Mucosa of gallbladder (tissue), 1 donor: ENCODE results near the gene LSAMP. TPM values are rescaled to one million over a fixed set of nuclear protein-coding genes. Genes with fewer than 3 reads are reported as not detected.
"Not testable (repeated sequence)": the region's sequence is repeated elsewhere in the genome, so short reads cannot be mapped to it uniquely, and the experiment has no call there.

Source experiments
- DNase-seq: peaks from one replicate; pipeline ENCODE4 v3.0.0-alpha.2; 2020; ENCODE audit warnings: low spot score
- total RNA-seq: library from RNA; stranded (reverse); gene quantifications from one replicate; pipeline ENCODE4 v1.2.1, GENCODE V29; 2021
- donor health status: DM: no; HTN: no; CAD: no.

Gene LSAMP
- total RNA-seq, 1 donor from 2014 or later: 11.4 TPM

GRCh38 chr3:116241677-116242076 is 203.6 kb downstream of the LSAMP start:
- DNase-seq: no peak

DNA sequence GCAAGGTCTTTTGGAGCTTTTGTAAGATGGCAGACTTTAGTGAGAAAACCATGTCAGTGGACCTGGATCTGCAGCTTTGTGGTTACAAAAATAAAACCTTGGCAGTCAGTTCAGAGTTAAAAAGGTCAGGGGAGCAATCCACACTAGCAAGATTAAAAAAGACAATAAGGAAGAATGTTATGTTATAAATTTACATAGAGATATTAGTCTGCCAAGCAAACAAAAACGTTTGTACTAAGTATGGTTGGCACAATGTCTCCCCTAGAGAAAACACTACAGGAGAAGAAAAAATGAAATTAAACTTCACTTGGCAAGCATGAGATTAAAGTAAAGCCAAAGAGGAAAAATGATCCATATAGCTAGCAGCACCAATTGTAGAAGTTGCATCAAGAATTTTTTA is 205.0 kb downstream of the LSAMP start:
- DNase-seq: no peak

GRCh38 chr3:116238846-116239565 is 206.3 kb downstream of the LSAMP start:
- DNase-seq: no peak

- no peak for DNase-seq
Measured at GRCh38 chr3:116233711-116234357, 211.5 kb downstream of the LSAMP start.

DNA sequence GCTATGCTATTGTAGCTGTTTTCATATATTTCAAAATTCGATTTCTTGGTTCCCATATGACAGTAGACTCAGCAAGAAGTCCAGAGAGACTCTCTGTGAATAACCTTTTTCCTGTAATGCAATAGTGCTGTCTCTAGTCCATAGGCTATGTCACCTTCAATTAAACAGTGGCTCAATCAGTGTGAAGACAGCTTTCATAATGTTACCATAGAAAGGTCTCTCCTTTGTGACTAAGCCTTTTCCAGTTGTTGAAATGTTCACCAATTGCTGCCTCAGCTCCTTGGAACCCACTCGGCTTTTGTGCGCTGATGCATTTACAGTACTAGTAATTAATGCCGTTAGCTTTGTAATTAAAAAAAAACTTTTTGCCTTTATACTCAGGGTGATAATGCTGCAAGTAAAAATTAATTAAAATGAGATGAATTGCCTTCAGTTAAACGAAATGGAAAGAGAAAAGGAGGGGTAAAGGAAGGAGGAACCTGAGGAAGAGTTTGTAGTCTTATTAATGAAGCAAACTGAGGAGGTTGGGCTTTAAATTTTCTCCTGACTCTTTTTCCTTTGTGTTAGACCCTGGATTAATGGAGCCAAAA is 214.8 kb downstream of the LSAMP start:
- no peak for DNase-seq

DNA sequence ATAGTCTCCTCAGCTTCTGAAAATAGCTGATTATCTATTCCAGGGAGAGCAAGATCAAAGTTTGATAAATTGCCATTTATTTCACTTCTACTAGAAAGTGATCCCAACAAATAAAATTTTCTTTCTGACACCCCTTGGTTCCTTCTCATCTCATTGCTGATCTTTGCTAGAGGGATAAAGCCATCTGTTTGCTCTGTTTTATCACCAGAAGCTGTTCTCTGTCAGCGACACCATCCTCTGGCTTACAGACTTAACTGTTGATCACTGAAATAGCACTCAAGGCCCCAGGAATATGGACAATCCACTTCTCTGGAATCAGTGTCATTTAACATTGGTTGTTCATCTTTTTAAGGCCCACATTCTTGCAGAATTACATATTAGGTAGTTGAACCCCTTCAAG is 219.0 kb downstream of the LSAMP start:
- no peak for DNase-seq

DNA sequence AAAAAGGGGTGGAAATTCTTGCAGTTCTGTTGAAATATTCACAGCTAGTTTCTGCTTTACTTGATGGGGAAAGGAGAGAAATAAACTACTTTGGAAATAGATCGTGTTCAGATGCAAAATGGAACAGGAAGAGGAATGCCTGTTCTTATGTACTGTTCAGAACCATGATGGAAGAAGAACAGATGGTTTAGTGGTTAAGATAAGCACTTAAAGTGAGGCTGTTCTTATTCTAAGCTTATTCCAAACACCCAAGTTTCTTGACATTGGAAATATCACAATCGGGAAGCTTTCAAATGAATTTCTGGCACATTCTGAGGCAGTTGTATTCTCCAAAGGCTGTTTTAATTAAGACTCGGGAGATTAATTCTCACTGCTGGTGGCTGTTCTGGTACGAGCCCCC is 228.5 kb downstream of the LSAMP start:
- no peak for DNase-seq

- DNase-seq: no peak
Measured at GRCh38 chr3:116211901-116212300, 233.4 kb downstream of the LSAMP start.

DNA sequence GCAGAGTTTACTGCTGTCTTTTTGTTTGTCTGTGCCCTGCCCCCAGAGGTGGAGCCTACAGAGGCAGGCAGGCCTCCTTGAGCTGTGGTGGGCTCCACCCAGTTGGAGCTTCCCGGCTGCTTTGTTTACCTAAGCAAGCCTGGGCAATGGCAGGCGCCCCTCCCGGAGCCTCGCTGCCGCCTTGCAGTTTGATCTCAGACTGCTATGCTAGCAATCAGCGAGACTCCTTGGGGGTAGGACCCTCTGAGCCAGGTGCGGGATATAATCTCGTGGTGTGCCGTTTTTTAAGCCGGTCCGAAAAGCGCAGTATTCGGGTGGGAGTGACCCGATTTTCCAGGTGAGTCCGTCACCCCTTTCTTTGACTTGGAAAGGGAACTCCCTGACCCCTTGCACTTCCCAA is 236.5 kb downstream of the LSAMP start:
- not testable (repeated sequence) for DNase-seq

- no peak for DNase-seq
Measured at GRCh38 chr3:116200956-116201690, 244.2 kb downstream of the LSAMP start.

DNA sequence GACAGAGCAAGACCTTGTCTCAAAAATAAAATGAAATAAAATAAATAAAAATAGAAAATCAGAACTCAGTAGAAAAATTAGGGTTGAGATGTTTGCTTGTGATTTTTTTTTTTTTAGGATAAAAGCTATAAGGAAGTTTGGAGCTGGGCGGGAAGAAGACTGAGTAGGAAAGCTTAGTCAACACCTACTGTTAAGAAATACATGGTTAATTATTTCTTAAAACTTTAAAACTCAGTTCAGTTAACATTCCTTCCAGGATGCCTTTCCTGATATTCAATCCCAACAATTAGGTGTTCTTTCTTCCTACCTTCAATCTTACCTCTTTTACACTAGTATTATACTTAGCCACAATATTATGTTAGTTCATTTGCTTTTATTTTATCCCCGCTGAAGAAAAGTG is 246.2 kb downstream of the LSAMP start:
- DNase-seq: no peak

DNA sequence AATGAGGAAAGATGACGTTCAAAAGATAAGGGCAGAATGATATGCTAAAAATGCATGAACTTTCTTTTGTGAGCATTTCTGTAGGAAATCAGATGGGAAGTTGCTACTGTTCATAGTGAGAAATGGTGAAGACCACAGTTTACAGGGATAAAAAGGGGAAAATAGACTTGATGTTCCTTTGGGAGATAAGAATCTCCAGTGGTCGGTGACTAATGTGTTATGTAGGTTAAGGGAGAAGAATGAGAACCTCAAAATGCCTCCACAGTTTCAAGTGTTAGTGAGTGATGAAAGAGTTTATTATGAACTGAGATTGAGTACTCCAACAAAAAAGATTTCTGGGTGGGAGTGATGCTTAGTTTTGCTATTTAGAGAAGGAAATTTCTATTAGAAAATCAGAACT is 247.2 kb downstream of the LSAMP start:
- no peak for DNase-seq

DNA sequence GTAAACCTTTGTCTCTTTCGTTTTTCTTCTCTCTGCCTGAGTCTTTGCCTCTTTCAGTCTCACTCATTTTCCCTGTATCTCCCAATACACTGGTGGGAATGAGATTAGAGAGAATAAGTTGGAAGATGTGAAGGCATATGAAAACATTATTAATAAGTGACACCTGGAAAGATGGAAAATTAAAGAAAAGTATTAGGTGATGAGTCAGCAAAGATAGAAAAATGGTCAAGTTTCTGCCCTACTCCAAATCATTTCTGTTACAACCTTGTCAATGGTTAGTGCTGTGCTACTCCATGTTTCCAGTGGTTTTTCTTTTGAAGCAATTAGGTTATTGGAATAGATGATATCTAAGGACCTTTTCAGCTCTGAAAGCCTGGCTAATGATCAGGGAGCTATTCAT is 252.8 kb downstream of the LSAMP start:
- no peak for DNase-seq

DNA sequence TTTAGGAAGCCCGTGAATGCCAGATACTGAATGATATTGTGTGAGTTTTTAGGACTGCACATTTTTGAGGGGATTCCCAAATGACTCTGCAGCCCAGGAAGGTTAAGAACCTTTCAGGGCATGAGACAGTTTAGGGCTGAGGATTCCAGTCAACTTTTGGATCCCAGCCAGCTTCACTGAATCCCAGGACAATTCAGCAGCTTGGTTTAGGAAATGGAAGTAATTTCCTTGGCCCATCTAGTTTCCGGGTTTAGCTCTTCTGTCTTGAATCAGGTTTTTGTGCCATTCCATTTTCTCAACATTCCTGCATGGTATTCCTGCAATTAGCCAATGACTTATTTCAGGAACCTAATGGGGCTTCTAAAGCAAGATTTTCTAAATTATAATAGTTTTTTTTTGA is 253.9 kb downstream of the LSAMP start:
- DNase-seq: no peak

GRCh38 chr3:116190095-116190494 is 255.2 kb downstream of the LSAMP start:
- no peak for DNase-seq

- DNase-seq: no peak
Measured at GRCh38 chr3:116188231-116188785, 257.0 kb downstream of the LSAMP start.

DNA sequence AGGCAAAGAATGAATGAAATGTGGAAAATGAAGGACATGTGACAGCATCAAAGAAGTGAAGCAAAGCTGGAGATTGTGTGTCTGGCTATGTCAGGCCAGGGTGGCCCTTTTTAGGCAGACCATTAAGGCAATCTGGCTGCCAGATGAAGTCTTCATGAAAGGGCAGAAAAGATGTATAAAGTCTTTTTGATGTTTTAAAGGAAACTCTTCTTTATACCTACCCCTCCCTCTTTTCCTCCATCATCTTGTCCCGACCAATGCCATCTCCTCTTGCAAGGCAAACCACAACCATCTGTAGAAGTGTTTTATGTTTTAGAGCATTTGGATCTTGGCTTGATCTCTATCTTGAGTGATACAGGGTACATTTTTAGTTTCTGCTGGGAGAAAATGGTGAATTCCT is 259.2 kb downstream of the LSAMP start:
- no peak for DNase-seq

DNA sequence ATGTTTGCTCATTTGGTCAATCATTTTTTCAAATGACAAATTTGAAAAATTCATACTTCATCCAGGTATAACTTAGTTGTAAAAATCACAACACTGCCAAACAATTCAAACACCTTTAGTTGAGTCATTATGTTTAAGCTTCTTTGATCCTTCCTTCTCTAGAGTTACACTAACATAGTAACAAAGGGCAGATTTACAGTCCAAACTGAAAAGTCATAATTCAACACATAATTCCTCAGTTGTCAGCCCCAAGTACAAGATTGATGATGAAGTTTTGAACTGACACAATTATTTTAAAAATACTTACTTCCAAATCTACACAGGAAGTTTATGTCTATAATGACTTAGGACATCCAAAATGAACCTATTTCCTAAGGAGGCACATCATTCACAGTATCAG is 264.1 kb downstream of the LSAMP start:
- DNase-seq: no peak

DNA sequence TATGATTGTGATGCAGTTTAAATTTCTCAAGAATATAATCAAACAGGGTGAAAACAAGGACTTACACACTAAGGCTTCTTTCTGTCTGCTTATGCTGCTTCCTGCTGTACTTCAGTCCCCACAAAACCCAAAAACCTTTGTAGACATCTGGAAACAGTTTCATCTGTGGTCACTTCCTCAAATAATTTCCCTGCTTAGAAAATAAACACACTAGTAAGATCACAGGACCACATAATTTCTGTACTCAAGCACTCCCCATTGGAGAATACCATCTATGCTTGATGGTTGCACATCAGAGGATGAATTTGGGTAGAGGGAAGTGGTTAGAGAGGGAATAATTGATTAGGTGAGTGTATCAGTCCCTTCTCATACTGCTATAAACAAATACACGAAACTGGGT is 266.2 kb downstream of the LSAMP start:
- no peak for DNase-seq

DNA sequence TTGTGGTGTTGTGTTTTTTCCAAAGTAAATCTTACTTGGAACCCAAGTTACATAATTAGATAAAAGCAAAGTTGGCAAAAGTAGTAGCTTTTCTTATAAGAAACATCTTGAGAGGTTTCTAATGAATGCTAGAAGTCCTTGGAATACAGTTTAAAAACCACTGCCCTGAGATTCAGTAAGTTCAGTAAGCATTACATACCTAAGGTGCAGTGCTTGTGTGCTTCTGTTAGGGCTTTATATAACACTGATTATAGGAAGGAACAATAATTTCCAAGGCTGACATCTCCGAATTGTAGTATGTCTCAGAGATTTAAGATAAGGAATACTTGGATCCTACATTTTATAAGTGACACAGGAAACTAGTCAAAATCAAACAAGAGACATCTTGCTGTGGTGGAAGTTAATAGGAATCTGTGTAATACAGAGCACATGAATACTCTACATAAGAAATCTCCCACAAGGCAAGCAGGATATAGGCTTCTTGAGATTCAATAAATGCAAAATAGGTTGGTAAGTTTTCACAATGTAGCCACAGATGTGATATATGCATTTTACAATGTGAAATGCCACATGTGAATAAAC is 268.2 kb downstream of the LSAMP start:
- DNase-seq: no peak

DNA sequence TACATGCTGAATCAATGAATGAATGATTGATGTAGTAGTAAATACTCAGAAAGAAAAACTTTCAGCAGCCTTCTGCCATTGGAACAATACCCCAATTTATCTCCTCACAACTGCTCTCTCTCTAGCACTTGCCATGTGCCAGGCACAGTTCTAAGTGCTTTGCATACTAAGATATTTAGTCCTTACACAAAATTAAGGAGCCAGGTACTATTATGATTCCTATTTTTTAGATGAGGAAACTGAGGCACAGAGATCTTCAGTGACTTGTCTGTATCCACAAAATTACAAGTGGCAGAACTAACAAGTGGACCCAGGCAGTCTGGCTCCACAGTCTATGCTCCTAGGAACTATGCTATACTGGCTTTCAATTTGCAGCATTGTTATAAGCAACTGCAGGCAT is 279.2 kb downstream of the LSAMP start:
- no peak for DNase-seq

DNA sequence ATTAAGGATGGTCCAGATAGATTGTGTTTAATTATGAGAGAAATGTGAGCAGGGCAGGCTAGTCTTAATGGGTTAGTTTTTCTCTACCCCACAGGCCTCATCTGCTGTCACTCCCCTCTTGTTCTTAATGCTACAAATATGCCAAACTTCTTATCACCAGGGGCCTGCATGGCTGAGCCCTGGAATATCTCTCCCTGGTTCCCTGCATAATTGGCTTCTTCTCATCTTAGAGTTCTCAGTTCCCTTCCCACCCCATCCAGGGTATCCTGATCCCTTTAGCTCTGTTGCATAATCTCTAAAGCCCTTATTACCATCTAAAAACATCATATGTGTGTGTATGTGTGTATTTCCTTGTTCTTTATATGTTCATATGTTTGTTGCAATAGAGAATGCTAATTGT is 279.6 kb downstream of the LSAMP start:
- DNase-seq: no peak
